ENCODE measurements around the gene SRRM5.
"Not testable (repeated sequence)": the region's sequence is repeated elsewhere in the genome, so short reads cannot be mapped to it uniquely, and the experiment has no call there.

The SRRM5 gene

GRCh38 chr19:43611788-43612187 is at the start of gene SRRM5:
SRRM5 (plus strand) TSS chr19:43612088; CDS start chr19:43612122, 34 bp downstream.
- DNase-seq = no peak

DNA sequence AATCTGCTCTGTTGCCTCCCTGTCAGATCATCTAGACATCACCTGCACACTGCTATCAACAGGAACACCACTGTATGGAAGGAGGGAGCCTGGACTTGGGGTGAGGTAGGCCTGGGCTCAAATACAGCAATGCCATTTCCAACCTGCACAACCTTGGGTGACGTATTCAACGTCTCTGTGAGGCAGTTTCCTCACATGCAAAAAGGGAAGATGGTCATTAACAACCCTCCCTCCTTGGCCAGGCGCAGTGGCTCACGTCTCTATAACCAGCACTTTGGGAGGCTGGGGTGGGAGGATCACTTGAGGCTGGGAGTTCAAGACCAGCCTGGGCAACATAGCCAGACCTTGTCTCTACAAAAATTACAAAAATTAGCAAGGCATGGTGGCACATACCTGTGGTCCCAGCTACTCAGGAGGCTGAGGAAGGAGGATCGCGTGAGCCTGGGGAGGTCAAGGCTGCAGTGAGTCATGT is 49.6 kb upstream of the SRRM5 start:
- no peak for DNase-seq

DNA sequence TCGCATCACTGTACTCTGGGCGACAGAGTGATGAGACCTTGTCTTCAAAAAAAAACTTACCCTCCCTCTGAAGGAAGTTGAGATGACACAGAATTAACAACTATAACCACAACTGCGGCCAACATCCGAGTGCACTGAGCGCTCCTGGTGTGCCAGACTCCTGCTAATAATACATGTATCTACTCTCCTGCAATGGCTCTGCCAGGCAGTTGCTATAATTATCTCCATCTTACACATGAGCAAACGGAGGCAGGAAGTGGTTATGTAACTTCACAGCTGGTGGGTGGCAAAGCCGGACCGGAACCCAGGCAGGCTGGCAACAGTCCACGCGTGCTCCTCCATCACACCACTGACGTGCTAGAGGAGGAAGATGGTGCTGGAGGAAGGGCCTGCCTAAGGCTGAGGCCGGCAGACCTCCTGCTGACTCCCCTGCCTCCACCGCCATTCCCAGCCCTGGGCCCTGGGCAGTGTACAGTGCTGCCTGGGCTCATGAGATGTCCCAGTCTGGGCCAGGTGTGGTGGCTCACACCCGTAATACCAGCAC is 49.1 kb upstream of the SRRM5 start:
- peak; percentile 82 for DNase-seq

- no peak for DNase-seq
Measured at GRCh38 chr19:43563816-43564457, 48.0 kb upstream of the SRRM5 start.

DNA sequence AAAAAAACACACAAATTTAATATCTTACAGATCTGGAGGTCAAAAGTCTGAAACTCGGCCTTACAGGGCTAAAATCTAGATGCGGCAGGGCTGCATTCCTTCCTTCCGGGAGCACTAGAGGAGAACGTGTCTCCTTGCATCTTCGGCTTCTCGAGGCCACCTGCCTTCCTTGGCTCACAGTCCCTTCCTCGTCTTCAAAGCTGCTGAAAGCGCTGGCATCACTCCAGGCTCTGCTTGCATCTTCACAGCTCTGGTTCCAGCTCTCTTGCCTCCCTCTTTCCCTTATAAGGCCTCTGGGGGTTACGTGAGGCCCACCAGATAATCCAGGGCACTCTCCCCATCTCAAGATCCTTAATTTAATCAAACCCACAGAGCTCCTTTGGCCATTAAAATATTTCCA is 47.1 kb upstream of the SRRM5 start:
- DNase-seq = no peak

- DNase-seq = no peak
Measured at GRCh38 chr19:43569657-43570056, 42.2 kb upstream of the SRRM5 start.

DNA sequence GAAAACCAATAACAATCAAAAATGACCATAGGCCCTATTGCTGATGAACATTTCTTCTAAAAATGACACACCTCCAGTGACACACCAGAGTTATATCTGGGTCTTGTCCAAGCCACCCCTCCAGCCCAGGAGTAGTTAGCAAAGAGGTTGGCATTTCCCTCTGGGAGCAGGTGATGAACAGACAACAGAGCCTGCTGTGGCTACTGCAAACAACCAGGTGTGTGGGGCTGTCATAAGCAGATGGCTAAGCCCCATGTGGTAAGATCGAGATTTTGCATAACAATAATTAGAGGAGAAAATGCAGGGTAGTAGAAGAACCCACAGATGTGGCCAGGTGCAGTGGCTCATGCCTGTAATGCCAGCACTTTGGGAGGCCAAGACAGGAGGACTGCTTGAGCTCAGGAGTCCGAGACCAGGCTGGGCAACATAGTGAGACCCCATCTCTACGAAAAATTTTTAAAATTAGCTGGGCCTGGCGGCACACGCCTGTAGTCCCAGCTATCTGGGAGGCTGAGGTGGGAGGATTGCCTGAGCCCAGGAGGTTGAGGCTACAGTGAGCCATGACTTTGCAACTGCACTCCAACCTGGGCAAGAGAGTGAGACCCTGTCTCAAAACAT is 41.6 kb upstream of the SRRM5 start:
- DNase-seq = no peak

DNA sequence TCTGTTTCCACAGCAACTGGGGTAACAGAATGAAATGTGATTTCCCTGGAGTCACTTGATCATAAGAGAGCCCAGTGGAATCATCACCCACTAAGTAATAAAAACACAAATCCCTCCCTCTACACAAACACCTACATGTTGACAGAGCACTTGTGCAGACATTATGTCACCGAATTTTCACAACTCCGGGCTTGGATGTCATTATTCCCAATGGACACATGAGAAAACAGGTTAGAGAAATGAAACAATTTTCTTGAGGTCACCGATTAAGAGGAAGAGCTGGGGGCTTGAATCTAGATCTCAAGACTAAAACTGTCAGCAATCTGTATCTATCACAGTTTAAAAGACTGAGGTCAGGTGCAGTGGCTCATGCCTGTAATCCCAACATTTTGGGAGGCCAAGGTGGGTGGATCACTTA is 39.7 kb upstream of the SRRM5 start:
- DNase-seq = peak; percentile 37

GRCh38 chr19:43574424-43575155 is 37.3 kb upstream of the SRRM5 start:
- no peak for DNase-seq

- peak; percentile 99 for DNase-seq
Measured at GRCh38 chr19:43575156-43575950, 36.5 kb upstream of the SRRM5 start, which contains the start of the genes PINLYP and XRCC1. PINLYP (plus strand) TSS chr19:43575801; CDS start chr19:43577192, 1,391 bp downstream. XRCC1 (minus strand) TSS chr19:43575527; CDS start chr19:43575458, 69 bp downstream.

DNA sequence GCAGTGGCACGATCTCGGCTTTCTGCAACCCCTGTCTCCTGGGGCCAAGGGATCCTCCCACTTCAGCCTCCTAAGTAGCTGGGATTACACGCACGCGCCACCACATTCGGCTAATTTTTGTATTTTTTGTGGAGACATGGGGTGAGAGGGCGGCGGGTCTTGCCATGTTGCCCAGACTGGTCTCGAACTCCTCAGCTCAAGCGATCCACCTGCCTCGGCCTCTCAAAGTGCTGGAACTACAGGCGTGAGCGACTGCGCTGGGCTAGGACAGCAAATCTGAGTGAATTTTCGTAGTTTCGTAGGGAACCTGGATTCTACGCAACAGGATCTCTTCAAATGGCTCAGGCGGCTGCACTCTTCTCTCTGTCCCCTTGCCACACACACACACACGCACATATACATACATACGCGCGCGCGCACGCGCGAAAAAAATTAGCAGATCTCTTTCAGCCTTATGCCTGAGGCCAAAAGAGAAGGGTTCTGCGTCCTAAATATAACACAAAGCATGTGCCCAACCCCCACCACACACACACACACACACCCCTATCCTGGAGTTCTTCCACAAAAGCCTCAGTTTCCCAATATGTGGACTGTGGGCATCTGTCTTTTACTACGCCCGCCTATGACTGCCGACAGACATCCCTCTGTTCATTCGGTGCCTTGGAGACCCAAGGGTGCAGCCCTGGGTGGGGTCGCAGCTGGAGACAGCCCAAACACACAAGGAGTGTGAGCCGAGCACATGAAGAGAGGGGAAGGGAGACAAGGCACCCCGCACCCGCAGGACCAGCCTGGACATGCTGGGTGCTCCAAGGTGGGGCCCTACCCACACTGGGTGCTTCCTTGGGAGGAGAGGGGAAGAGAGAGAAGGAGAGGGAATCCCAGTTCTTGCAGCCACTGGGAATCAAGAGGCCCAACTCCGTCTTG is 35.7 kb upstream of the SRRM5 start:
- no peak for DNase-seq

GRCh38 chr19:43578787-43579186 is 33.1 kb upstream of the SRRM5 start:
- no peak for DNase-seq

DNA sequence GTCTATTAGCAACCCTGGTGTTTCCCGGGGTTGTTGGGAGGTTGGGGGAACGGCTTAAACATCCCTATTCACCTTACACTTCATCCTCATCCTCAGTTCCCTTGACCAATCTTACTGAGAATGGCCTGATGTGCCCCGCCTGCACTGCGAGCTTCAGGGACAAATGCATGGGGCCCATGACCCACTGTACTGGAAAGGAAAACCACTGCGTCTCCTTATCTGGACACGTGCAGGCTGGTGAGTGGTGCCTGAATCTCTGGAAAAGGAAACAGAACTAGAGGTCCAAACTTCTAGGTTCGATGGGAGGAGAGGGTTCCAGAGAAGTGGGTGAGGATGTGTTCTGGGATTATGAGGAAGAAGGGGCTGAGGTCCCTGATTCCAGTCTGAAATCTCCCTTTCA is 30.4 kb upstream of the SRRM5 start:
- no peak for DNase-seq

DNA sequence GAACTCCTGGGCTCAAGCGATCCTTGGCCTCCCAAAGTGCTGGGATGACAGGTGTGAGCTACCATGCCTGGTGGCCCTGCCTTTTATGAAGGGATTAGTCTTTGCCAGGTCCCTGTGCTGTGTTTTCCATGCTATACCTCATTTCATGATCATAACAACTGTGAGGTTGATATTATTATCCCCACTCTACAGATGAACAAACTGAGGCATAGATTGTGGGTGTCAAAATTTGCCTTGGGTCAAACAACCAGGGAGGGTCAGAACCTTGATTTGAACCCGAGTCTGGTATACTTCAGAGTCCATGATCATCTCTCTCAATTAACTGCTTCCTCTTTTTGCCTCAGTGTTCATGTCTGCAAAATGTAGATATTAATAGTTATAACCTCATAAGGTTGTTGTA is 29.4 kb upstream of the SRRM5 start:
- no peak for DNase-seq

GRCh38 chr19:43584484-43584883 is 27.4 kb upstream of the SRRM5 start:
- no peak for DNase-seq

- DNase-seq = no peak
Measured at GRCh38 chr19:43586346-43586745, 25.5 kb upstream of the SRRM5 start.

DNA sequence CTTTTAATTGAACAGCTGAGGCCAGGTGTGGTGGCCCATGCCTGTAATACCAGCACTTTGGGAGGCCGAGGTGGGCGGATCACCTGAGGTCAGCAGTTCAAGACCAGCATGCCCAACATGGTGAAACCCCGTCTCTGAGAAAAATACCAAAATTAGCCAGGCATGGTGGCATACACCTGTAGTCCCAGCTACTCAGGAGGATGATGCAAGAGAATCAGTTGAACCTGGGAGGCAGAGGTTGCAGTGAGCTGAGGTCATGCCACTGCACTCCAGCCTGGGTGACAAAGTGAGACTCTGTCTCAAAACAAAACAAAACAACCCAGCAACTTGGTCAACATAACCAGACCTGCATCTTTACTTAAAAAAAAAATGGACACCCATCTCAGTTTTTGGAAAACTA is 24.9 kb upstream of the SRRM5 start:
- DNase-seq = not testable (repeated sequence)

GRCh38 chr19:43589277-43589676 is 22.6 kb upstream of the SRRM5 start:
- DNase-seq = no peak

GRCh38 chr19:43589678-43590077 is 22.2 kb upstream of the SRRM5 start:
- DNase-seq = no peak

- no peak for DNase-seq
Measured at GRCh38 chr19:43591904-43592772, 19.8 kb upstream of the SRRM5 start.

All from suppressor macrophage treated with lipopolysaccharide for 4 hours (primary cell).